Stomach (tissue), 9 donors: ENCODE measurements around the gene INF2. TPM values are rescaled to one million over a fixed set of nuclear protein-coding genes. Genes with fewer than 3 reads are reported as not detected.

Experiments
- DNase-seq, 2 donors: peaks; one replicate each; pipeline versions ENCODE4 v3.0.0 to v3.0.0-alpha.2; 2013 to 2019
- H3K27ac ChIP-seq, 5 donors: fragments of 200-600 bp in 4 of 5; sonication (generic) in 4 of 5; one replicate each; pipeline ENCODE4 v1.5.1; 2013 to 2019; ENCODE audit warnings: mild to moderate bottlenecking in 1 of 5, moderate library complexity in 1 of 5
- H3K27me3 ChIP-seq, 3 donors: fragments of 200-600 bp; sonication (generic); one replicate each; pipeline ENCODE4 v1.5.1; 2017 to 2019; ENCODE audit warnings: mixed run types in 1 of 3
- H3K36me3 ChIP-seq, 4 donors: fragments of 200-600 bp; sonication (generic); 1 replicate in 3 of 4; 2 replicates in 1 of 4; pipeline ENCODE4 v1.5.1; 2016 to 2019
- H3K4me1 ChIP-seq, 4 donors: fragments of 200-600 bp; sonication (generic); one replicate each; pipeline ENCODE4 v1.5.1; 2016 to 2019
- H3K4me3 ChIP-seq, 4 donors: fragments of 200-600 bp; sonication (generic) in 3 of 4; one replicate each; pipeline ENCODE4 v1.5.1; 2016 to 2019; ENCODE audit warnings: mild to moderate bottlenecking in 1 of 4
- H3K9me3 ChIP-seq, 4 donors: fragments of 200-600 bp; sonication (generic); one replicate each; pipeline ENCODE4 v1.5.1; 2016 to 2019
- EP300 ChIP-seq: sonication (generic); formaldehyde crosslinking; IDR thresholded peaks from one replicate; pipeline ENCODE4 v1.6.1; 2017; ENCODE audit warnings: antibody characterized with exemption
- POLR2A ChIP-seq, 4 donors: fragments of 450-650 bp; IDR thresholded peaks; one replicate each; pipeline ENCODE4 v1.6.1; 2016; ENCODE audit warnings: antibody characterized with exemption in 4 of 4, control low read depth in 2 of 4, mild to moderate bottlenecking in 1 of 4, moderate library complexity in 1 of 4
- POLR2AphosphoS5 ChIP-seq, 3 donors: sonication (generic); formaldehyde crosslinking; IDR thresholded peaks; one replicate each; pipeline ENCODE4 v1.6.1; 2016; ENCODE audit warnings: antibody characterized with exemption in 3 of 3
- WGBS, 5 donors: extraction: QIAGEN DNeasy Blood & Tissue Kit in 3 of 5; methylation state at CpG; one replicate each; pipeline versions ENCODE4 v1.1.5 to v1.1.7; 2013 to 2018; 5-methylcytosine and 5-hydroxymethylcytosine counted together
- intact Hi-C: fragments of 100-400 bp; cut with DNase I; formaldehyde crosslinking; loops from one replicate; pipeline ENCODE4 v1.15.1; 2023; ENCODE audit warnings: low total_unique reads
- polyA plus RNA-seq, 3 donors: library from polyadenylated mRNA; stranded (reverse); fragments of 200-250 nt; gene quantifications; one replicate each; pipeline ENCODE4 v1.2.3, GENCODE V29; 2013
- total RNA-seq, 5 donors: library from RNA; depleted of rRNA; stranded (reverse); fragments of >200 nt; gene quantifications; one replicate each; pipeline versions ENCODE4 v1.1.0 to v1.2.3, GENCODE V29; 2014 to 2016
- TF ChIP-seq, protein P1 (sequence below), 7 experiments: fragments of 450-650 bp in 4 of 7; fragments of 200-600 bp in 3 of 7; sonication (generic) in 3 of 7; IDR thresholded peaks; one replicate each; pipeline ENCODE4 v1.5.1; 2016 to 2019; ENCODE audit warnings: antibody characterized with exemption in 7 of 7, control low read depth in 2 of 7, mild to moderate bottlenecking in 1 of 7
- donor health status: healthy with polysubstance abuse.
- donor health status: Bipolar disorder and iron deficiency.
- donor health status: healthy.

Gene INF2
- total and polyA plus RNA-seq, 8 donors = 45.9 to 385 (median 146) TPM

DNA sequence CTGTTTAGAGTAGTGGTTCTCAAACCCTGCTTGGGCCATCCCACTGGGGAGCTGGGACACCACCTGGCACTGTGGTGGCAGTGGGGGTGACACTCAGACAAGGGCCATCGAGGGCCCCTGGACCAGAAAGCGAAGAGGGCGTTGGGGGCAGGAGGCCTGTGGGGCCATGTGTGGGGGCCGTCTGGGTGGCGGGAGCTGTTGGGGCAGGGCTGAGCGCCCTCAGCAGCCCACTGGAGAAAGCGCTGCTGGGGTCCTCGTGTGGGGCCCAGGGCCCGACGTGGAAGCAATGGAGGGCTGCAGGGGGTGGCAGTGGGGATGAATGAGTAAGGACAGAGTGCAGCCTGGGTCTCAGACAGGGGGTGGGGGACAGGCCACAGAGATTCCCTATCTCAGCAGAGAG is 28.7 kb downstream of the INF2 start:
- Histone ChIP-seq H3K9me3 (no peaks in the 10 kb centered on the region), H3K27ac (no peak overlapping the region), H3K36me3 (peaks cover 35 to 77% (median 69%) of the 10 kb centered on the region in 4 donors), H3K4me1 (peaks cover 12 to 37% (median 19%) of the 10 kb centered on the region in 4 donors), H3K4me3 (no peak overlapping the region), H3K27me3 (no peaks in the 10 kb centered on the region)
- intact Hi-C loops = no loop called here
- DNase-seq = no peak
- 85 to 93% (median 86%) methylated on average over 10 of the region's 10 CpGs for WGBS, 5 donors
- TF ChIP-seq EP300 (no peak), POLR2A (IDR thresholded peaks at IDR 0.05) (no peak), POLR2AphosphoS5 (IDR thresholded peaks at IDR 0.05) (no peak)
- TF ChIP-seq, protein P1, sequence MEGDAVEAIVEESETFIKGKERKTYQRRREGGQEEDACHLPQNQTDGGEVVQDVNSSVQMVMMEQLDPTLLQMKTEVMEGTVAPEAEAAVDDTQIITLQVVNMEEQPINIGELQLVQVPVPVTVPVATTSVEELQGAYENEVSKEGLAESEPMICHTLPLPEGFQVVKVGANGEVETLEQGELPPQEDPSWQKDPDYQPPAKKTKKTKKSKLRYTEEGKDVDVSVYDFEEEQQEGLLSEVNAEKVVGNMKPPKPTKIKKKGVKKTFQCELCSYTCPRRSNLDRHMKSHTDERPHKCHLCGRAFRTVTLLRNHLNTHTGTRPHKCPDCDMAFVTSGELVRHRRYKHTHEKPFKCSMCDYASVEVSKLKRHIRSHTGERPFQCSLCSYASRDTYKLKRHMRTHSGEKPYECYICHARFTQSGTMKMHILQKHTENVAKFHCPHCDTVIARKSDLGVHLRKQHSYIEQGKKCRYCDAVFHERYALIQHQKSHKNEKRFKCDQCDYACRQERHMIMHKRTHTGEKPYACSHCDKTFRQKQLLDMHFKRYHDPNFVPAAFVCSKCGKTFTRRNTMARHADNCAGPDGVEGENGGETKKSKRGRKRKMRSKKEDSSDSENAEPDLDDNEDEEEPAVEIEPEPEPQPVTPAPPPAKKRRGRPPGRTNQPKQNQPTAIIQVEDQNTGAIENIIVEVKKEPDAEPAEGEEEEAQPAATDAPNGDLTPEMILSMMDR (IDR thresholded peaks at IDR 0.05) = no peak

GRCh38 chr14:104718871-104719270 is 29.5 kb downstream of the INF2 start:
- peaks cover 15 to 41% (median 26%) of the 10 kb centered on the region in 4 donors for H3K4me1 ChIP-seq
- intact Hi-C loops = no loop called here
- H3K36me3 ChIP-seq = peaks cover 28 to 70% (median 62%) of the 10 kb centered on the region in 4 donors
- H3K9me3 ChIP-seq = no peaks in the 10 kb centered on the region
- H3K27ac ChIP-seq = no peak overlapping the region
- H3K4me3 ChIP-seq = no peak overlapping the region
- no peak for DNase-seq
- 78 to 92% (median 81%) methylated on average over 10 to 11 of the region's 11 CpGs for WGBS, 5 donors
- no peaks in the 10 kb centered on the region for H3K27me3 ChIP-seq
- TF ChIP-seq POLR2AphosphoS5 (IDR thresholded peaks at IDR 0.05) (no peak), POLR2A (IDR thresholded peaks at IDR 0.05) (no peak)

DNA sequence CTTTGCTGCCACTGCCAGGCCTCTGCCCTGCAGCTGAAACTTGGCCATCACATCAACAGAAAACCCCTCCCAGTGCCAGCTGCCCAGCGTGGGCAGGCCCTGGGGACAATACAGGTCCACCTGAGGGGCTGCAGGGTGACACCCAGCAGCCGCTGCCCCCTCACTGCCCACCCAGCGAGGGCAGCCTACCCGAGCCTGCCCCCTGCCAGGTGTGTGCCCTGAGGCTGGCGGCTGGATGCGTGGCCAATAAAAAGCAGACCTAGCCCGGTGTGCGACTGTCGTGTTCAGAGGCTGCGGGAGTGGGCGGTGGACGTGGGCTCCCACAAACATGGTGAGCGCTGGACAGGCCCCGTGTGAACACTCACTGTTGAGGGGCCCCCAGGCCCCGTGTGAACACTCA is 29.9 kb downstream of the INF2 start:
- no peak for TF ChIP-seq POLR2AphosphoS5 (IDR thresholded peaks at IDR 0.05)
- TF ChIP-seq POLR2A (IDR thresholded peaks at IDR 0.05) = no peak
- TF ChIP-seq, protein P1 (IDR thresholded peaks at IDR 0.05) = no peak
- TF ChIP-seq EP300 = no peak
- DNase-seq = no peak
- Histone ChIP-seq H3K27me3 (no peaks in the 10 kb centered on the region), H3K27ac (no peak overlapping the region), H3K36me3 (peaks cover 23 to 65% (median 57%) of the 10 kb centered on the region in 4 donors), H3K4me3 (no peak overlapping the region), H3K4me1 (peaks cover 18 to 39% (median 30%) of the 10 kb centered on the region in 4 donors), H3K9me3 (no peaks in the 10 kb centered on the region)
- intact Hi-C loops = no loop called here
- 86 to 91% (median 88%) methylated on average over 7 to 15 of the region's 15 CpGs for WGBS, 5 donors

GRCh38 chr14:104721505-104722431 is 32.4 kb downstream of the INF2 start:
- Histone ChIP-seq H3K9me3 (no peaks in the 10 kb centered on the region), H3K4me3 (no peak overlapping the region), H3K27ac (peak overlapping the region in 1 of 5 donors; percentile 81), H3K36me3 (peaks cover 9 to 41% (median 34%) of the 10 kb centered on the region in 4 donors), H3K4me1 (peaks cover 29 to 52% (median 50%) of the 10 kb centered on the region in 4 donors), H3K27me3 (no peaks in the 10 kb centered on the region)
- intact Hi-C loops = no loop called here
- WGBS, 5 donors = 66 to 77% (median 74%) methylated on average over 14 to 18 of the region's 18 CpGs
- no peak for DNase-seq
- TF ChIP-seq POLR2AphosphoS5 (IDR thresholded peaks at IDR 0.05) (no peak), POLR2A (IDR thresholded peaks at IDR 0.05) (no peak), EP300 (no peak)
- TF ChIP-seq, protein P1 (IDR thresholded peaks at IDR 0.05) = no peak
